Effector CD4-positive, alpha-beta T cell (primary cell): Measurements from ENCODE around the gene OR14A16. TPM values are rescaled to one million over a fixed set of nuclear protein-coding genes. Genes with fewer than 3 reads are reported as not detected.

Experiments
- DNase-seq: peaks from one replicate; pipeline ENCODE4 v3.0.0-alpha.2; 2020
- total RNA-seq: gene quantifications from one replicate; lab custom pipeline; 2026; lab: John Stamatoyannopoulos, UW

OR14A16 gene
- total RNA-seq = not detected

DNA sequence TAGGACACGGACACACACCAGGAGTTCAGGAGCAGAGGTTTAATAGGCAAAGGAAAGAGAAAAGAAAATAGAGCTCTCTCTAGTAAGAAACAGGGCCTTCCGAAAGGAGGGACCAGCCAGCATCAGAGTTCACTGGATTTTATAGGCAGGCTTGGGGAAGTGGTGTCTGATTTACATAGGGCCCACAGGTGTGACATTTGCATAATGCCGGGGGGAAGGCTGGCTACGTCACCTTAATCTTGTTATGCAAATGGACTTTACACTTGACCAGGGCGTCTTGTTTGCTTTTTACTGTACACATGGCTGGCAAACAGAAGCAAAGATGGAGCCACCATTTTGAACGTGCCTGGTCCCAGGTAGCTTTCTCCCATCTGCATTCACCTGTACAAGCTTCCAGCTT lies at the start of gene OR14A16:
TSS of gene OR14A16 (minus strand) at position 97 of the 400 bp plus-strand sequence. CDS start 8,390 bp downstream, outside the sequence.
- no peak for DNase-seq

GRCh38 chr1:247865416-247865815 lies 41.5 kb upstream of the OR14A16 start:
- no peak for DNase-seq

- no peak for DNase-seq
Observed at GRCh38 chr1:247864644-247865043, 40.7 kb upstream of the OR14A16 start.

- no peak for DNase-seq
Observed at GRCh38 chr1:247862756-247863155, 38.8 kb upstream of the OR14A16 start.

- DNase-seq = no peak
Observed at GRCh38 chr1:247857985-247858619, 34.2 kb upstream of the OR14A16 start.

GRCh38 chr1:247857069-247857984 lies 33.4 kb upstream of the OR14A16 start, which contains the start of gene TRIM58:
Gene TRIM58 (plus strand): TSS chr1:247857187. CDS start chr1:247857247, 60 bp downstream.
- no peak for DNase-seq

GRCh38 chr1:247855911-247856310 lies 32.0 kb upstream of the OR14A16 start:
- DNase-seq = no peak

- no peak for DNase-seq
Observed at GRCh38 chr1:247854899-247855545, 31.1 kb upstream of the OR14A16 start.

GRCh38 chr1:247849616-247850015 lies 25.7 kb upstream of the OR14A16 start:
- no peak for DNase-seq

DNA sequence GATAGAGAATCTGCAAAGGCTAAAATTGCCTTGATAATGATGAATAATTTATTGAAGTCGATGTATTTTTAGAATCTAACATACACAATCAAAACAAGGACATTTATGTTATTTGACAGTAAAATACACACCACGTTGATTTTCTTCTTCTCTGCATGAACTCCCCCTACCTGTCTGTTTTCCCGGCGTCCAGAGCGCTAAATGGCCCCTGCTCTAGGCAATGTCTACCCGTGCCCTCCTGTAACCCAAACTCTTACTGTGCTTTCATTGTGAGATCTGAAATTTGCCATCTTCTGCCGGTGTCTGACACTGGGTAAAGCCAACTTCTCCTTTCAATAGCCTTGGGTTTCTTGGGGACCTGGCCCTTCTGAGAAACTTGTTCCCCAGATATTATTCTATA lies 24.4 kb upstream of the OR14A16 start:
- DNase-seq = no peak

GRCh38 chr1:247845693-247846017 lies 21.7 kb upstream of the OR14A16 start:
- DNase-seq = no peak

DNA sequence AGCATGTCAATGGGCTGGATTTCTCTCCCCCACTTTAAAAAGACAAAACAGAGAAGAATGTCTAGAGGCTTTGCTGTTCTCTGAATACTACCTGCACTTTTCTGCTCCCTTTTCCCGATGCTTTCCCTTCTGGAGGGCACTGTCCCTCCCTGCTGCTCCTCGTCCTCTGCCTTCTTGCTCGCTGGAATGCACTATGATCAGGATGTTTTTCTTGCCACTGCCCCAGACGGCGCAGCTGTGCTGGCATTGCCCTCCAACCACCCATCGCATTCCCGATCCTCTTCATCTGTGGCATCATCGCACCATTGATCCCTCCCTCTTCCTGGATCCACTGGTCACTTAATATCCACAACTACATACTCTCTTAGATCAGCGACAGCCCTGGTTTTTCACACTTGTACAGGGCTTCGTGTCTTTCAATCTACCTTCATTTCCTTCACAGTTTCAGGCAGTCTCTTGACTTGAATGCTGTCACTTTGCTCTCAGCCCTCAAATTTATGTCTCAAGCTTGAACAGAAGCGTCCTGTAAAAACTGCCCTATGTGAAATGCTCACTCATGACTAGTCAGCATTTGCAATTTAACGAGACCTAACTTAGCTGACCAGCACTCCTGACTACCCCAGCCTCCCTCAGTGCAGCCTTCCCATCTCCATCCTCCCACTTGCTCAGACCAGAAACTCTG lies 21.2 kb upstream of the OR14A16 start:
- DNase-seq = no peak

DNA sequence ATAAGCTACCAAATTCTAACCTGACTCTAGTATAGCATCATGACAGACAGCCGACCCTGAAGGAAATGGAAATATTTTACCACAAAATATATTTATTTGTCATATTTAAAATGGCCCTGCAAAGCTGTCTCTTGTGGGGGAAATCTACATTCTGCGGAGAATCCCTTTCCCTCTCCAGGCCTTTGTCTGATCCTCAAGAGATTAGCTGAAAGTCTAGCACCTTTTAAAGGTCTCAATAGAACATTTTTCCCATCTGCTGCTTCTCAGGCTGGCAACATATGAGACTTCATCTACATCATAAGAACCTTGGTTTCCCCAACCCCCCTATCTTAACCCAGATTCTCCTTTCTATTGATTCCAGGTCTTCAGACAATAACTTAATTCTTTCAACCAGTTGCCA lies 19.5 kb upstream of the OR14A16 start:
- DNase-seq = no peak

DNA sequence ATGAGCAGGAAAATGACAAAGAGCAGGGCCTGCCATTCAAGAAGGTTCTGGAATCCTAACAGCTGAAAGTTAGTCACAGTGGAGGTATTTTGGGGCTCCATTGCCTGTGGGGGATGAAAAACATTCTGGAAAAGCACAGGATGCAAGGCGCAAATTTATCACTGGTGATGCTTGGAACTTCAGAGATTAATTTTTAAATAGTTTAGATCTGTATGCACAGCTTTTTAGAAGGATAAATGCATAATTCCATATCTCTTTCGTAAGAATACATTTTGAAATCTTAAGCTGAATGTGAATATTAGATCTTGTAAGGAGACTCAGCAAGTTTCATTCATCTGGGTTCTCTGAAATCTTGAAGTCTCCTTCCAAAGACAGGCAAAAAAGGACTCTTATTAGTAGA lies 17.9 kb upstream of the OR14A16 start, which contains the start of gene OR11L1:
TSS of gene OR11L1 (minus strand) at position 101 of the 400 bp plus-strand sequence. CDS start at position 101, 0 bp downstream.
- DNase-seq = no peak

- no peak for DNase-seq
Observed at GRCh38 chr1:247840818-247841217, 16.9 kb upstream of the OR14A16 start.

- DNase-seq = no peak
Observed at GRCh38 chr1:247833601-247834000, 9.7 kb upstream of the OR14A16 start.

- no peak for DNase-seq
Observed at GRCh38 chr1:247829656-247830055, 5.7 kb upstream of the OR14A16 start.

GRCh38 chr1:247825362-247825761 lies 1.4 kb upstream of the OR14A16 start:
- no peak for DNase-seq

GRCh38 chr1:247822060-247822459 lies 1.9 kb downstream of the OR14A16 start:
- DNase-seq = no peak

GRCh38 chr1:247812637-247813036 lies 11.3 kb downstream of the OR14A16 start:
- no peak for DNase-seq

DNA sequence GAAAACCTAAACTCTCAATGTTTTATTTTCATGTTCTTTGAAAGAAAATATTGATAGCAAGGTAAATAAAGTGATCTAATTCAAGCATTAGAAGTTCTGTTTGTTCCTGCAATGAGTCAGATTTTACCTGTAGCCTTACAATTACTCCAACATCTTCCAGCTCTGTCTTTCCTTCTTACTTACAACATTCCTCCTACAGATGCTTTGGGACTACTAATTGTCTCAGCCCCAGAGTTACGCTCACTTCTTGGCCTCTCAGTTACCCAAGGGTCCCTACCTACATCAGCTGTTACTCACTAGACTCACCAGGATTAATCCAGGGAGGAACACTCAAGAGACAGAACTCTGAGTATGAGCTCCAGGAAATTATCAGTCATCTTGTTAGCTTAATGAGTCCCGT lies 26.4 kb downstream of the OR14A16 start:
- no peak for DNase-seq

DNA sequence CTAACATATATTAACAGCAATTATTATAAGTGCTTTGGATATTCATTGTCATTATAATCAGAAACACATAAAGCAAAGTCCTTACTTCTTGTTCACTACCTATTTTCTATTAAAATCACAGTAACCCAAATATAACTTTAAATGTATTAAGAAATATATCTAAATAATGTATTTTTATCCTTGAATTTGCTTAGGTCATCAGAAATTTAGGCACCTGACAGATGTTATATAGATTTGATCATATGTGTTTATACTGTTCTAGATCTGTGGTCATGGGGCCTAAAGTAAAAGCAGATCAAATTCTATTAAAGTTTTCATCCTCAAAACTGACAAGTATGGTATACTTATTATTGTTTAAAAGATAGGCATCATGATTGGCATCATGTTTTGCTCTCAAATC lies 54.3 kb downstream of the OR14A16 start:
- DNase-seq = no peak
